SK-N-SH treated with all-trans-retinoic acid at 6 μM for 48 hours (cell line): ENCODE results near the gene CPAMD8.

Experiments used
- ATAC-seq: fragments of 200-7000 bp; cut with Tn5 transposase; 3 replicates; pipeline ENCODE4 v1.9.1; 2020; ENCODE audit warnings: mild to moderate bottlenecking, moderate library complexity
- ARNTL ChIP-seq: fragments of 450-650 bp; formaldehyde crosslinking; IDR thresholded peaks from 2 replicates; pipeline ENCODE4 v1.5.0; 2020; ENCODE audit warnings: low read depth, mild to moderate bottlenecking, moderate library complexity, borderline replicate concordance
- CSDC2 ChIP-seq: fragments of 250-450 bp; sonication (Bioruptor Pico); IDR thresholded peaks from 2 replicates; pipeline ENCODE4 v1.5.0; 2020; ENCODE audit warnings: mild to moderate bottlenecking, moderate library complexity
- GLIS3 ChIP-seq: fragments of 250-450 bp; sonication (Bioruptor Pico); IDR thresholded peaks from 2 replicates; pipeline ENCODE4 v1.5.0; 2020; ENCODE audit warnings: mild to moderate bottlenecking, moderate library complexity
- ISL1 ChIP-seq: fragments of 250-450 bp; sonication (Bioruptor Pico); IDR thresholded peaks from 2 replicates; pipeline ENCODE4 v2.1.2; 2022; ENCODE audit warnings: mild to moderate bottlenecking, moderate library complexity
- OSR1 ChIP-seq: fragments of 250-450 bp; sonication (Bioruptor Pico); IDR thresholded peaks from 2 replicates; pipeline ENCODE4 v1.8.0; 2022; ENCODE audit warnings: moderate library complexity, mild to moderate bottlenecking, inconsistent platforms
- PPARA ChIP-seq: fragments of 250-450 bp; sonication (Bioruptor Pico); IDR thresholded peaks from 2 replicates; pipeline ENCODE4 v1.5.0; 2020; ENCODE audit warnings: mild to moderate bottlenecking, borderline replicate concordance
- RARB ChIP-seq: fragments of 250-450 bp; sonication (Bioruptor Pico); IDR thresholded peaks from 2 replicates; pipeline ENCODE4 v1.8.0; 2021; ENCODE audit warnings: mild to moderate bottlenecking, moderate library complexity
- SNAI2 ChIP-seq: fragments of 250-450 bp; sonication (Bioruptor Pico); IDR thresholded peaks from 2 replicates; pipeline ENCODE4 v1.5.0; 2020; ENCODE audit warnings: mild to moderate bottlenecking, moderate library complexity
- TCF4 ChIP-seq: fragments of 250-450 bp; sonication (Bioruptor Pico); IDR thresholded peaks from 2 replicates; pipeline ENCODE4 v1.8.0; 2021; ENCODE audit warnings: mild to moderate bottlenecking, moderate library complexity, borderline replicate concordance
- ZC3H10 ChIP-seq: fragments of 250-450 bp; sonication (Bioruptor Pico); IDR thresholded peaks from 2 replicates; pipeline ENCODE4 v1.5.1; 2021; ENCODE audit warnings: mild to moderate bottlenecking, moderate library complexity
- ZFP30 ChIP-seq: fragments of 450-650 bp; formaldehyde crosslinking; IDR thresholded peaks from 2 replicates; pipeline ENCODE4 v1.5.0; 2022; ENCODE audit warnings: mild to moderate bottlenecking, moderate library complexity
- ZNF565 ChIP-seq: fragments of 450-650 bp; formaldehyde crosslinking; conservative IDR thresholded peaks from 2 replicates; pipeline ENCODE4 v1.5.0; 2020; ENCODE audit warnings: low read depth, mild to moderate bottlenecking, moderate library complexity
- ZNF8 ChIP-seq: fragments of 450-650 bp; formaldehyde crosslinking; IDR thresholded peaks from 2 replicates; pipeline ENCODE4 v1.5.0; 2020; ENCODE audit warnings: mild to moderate bottlenecking, moderate library complexity
- TF ChIP-seq, protein P1 (sequence below): fragments of 250-450 bp; sonication (Bioruptor Pico); IDR thresholded peaks from 2 replicates; pipeline ENCODE4 v1.8.0; 2021; ENCODE audit warnings: low read depth, mild to moderate bottlenecking, moderate library complexity, borderline replicate concordance
- TF ChIP-seq, protein P2 (sequence below): fragments of 250-450 bp; sonication (Bioruptor Pico); IDR thresholded peaks from 2 replicates; pipeline ENCODE4 v1.8.0; 2020; ENCODE audit warnings: mild to moderate bottlenecking, moderate library complexity, borderline replicate concordance
- TF ChIP-seq, protein P3 (sequence below): fragments of 250-450 bp; sonication (Bioruptor Pico); IDR thresholded peaks from 2 replicates; pipeline ENCODE4 v1.5.1; 2020; ENCODE audit warnings: low read depth, mild to moderate bottlenecking, moderate library complexity

Gene CPAMD8

DNA sequence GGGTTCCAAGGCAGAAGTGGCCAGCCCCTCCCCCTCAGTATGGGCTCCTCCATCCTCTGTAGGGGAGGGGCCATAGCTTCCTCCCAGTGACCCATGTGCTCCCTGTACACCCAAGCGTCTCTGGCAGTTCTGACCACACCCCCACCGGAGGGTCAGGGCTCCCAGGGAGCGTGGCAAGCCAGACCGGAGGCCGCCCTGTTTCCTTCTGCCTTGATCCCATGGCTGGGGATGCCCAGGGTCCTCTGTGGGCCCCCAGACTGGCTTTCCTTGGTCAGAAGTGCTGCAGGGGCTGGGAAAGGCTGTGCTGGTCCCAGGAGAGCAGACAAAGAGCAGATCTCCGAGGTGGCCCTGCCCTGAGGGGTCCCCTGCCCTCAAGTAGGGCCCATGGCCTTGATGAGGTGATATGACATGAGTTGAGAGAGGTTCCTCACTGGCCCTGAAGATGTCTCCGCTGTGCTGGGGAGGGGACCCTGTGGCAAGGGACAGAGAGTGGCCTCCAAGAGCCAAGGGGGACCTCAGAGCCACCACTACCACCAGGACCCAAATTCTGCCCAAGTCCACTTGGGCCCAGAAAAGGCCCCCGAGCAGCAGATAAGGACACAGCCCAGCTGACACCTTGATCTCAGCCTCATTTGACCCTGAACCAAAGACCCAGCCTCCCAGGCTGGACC is 145.6 kb downstream of the CPAMD8 start:
- TF ChIP-seq, protein P1, sequence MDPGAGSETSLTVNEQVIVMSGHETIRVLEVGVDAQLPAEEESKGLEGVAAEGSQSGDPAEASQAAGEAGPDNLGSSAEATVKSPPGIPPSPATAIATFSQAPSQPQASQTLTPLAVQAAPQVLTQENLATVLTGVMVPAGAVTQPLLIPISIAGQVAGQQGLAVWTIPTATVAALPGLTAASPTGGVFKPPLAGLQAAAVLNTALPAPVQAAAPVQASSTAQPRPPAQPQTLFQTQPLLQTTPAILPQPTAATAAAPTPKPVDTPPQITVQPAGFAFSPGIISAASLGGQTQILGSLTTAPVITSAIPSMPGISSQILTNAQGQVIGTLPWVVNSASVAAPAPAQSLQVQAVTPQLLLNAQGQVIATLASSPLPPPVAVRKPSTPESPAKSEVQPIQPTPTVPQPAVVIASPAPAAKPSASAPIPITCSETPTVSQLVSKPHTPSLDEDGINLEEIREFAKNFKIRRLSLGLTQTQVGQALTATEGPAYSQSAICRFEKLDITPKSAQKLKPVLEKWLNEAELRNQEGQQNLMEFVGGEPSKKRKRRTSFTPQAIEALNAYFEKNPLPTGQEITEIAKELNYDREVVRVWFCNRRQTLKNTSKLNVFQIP (CRISPR knock-in tag), result no peak
- TF ChIP-seq OSR1 (CRISPR knock-in tag) (no peak), ZNF565 (no peak), SNAI2 (CRISPR knock-in tag) (no peak), CSDC2 (CRISPR knock-in tag) (no peak), PPARA (CRISPR knock-in tag) (no peak), ZNF8 (CRISPR knock-in tag) (no peak), ZFP30 (no peak), TCF4 (CRISPR knock-in tag) (no peak), RARB (CRISPR knock-in tag) (no peak)
- TF ChIP-seq, protein P2, sequence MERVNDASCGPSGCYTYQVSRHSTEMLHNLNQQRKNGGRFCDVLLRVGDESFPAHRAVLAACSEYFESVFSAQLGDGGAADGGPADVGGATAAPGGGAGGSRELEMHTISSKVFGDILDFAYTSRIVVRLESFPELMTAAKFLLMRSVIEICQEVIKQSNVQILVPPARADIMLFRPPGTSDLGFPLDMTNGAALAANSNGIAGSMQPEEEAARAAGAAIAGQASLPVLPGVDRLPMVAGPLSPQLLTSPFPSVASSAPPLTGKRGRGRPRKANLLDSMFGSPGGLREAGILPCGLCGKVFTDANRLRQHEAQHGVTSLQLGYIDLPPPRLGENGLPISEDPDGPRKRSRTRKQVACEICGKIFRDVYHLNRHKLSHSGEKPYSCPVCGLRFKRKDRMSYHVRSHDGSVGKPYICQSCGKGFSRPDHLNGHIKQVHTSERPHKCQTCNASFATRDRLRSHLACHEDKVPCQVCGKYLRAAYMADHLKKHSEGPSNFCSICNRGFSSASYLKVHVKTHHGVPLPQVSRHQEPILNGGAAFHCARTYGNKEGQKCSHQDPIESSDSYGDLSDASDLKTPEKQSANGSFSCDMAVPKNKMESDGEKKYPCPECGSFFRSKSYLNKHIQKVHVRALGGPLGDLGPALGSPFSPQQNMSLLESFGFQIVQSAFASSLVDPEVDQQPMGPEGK (CRISPR knock-in tag), result no peak
- TF ChIP-seq, all 23 proteins: peak for 0
- ATAC-seq, result no peak

- no peak for ATAC-seq
Measured at GRCh38 chr19:16878181-16878965, 148.2 kb downstream of the CPAMD8 start.

DNA sequence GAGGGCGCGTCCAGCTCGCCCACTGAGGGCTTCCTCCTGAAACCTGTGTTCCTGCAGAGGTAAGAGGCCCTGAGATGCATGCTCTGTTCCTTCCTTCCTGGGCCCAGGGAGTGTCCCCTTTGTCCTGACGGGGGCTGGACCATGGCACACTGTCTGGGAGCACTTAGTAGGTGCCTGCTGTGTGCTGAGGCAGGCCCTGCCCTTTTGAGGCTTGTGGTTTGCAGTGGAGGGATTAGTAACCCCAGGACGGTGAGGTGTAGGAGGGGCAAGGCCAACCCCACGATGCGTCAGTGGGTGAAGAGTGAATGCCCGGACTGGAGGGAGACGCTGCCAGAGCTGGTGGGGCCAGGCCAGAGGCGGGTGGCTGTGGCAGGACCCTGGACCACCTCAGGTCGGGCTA is 149.0 kb downstream of the CPAMD8 start:
- ATAC-seq, result no peak
- TF ChIP-seq RARB (CRISPR knock-in tag), result no peak
- TF ChIP-seq CSDC2 (CRISPR knock-in tag), result no peak
- TF ChIP-seq ARNTL, result no peak
- TF ChIP-seq, protein P2 (CRISPR knock-in tag), result no peak
- TF ChIP-seq ISL1 (CRISPR knock-in tag), result no peak
- TF ChIP-seq OSR1 (CRISPR knock-in tag), result no peak
- TF ChIP-seq, protein P1 (CRISPR knock-in tag), result no peak
- TF ChIP-seq TCF4 (CRISPR knock-in tag), result no peak
- TF ChIP-seq ZNF565, result no peak
- TF ChIP-seq GLIS3 (CRISPR knock-in tag), result no peak
- TF ChIP-seq ZFP30, result no peak
- no peak for TF ChIP-seq ZC3H10 (CRISPR knock-in tag)

More at GRCh38 chr19:16878181-16878965, 148.2 kb downstream of the CPAMD8 start:
- no peak for TF ChIP-seq TCF4 (CRISPR knock-in tag)
- TF ChIP-seq ZNF565, result no peak
- TF ChIP-seq, protein P3, sequence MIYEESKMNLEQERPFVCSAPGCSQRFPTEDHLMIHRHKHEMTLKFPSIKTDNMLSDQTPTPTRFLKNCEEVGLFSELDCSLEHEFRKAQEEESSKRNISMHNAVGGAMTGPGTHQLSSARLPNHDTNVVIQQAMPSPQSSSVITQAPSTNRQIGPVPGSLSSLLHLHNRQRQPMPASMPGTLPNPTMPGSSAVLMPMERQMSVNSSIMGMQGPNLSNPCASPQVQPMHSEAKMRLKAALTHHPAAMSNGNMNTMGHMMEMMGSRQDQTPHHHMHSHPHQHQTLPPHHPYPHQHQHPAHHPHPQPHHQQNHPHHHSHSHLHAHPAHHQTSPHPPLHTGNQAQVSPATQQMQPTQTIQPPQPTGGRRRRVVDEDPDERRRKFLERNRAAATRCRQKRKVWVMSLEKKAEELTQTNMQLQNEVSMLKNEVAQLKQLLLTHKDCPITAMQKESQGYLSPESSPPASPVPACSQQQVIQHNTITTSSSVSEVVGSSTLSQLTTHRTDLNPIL (CRISPR knock-in tag), result no peak
- TF ChIP-seq ZNF8 (CRISPR knock-in tag), result no peak
- TF ChIP-seq, protein P2 (CRISPR knock-in tag), result no peak
- TF ChIP-seq GLIS3 (CRISPR knock-in tag), result no peak
